Mucosa of gallbladder (tissue), 1 donor: ENCODE results near the gene CLCA2. TPM values are rescaled to one million over a fixed set of nuclear protein-coding genes. Genes with fewer than 3 reads are reported as not detected.

ENCODE experiments used
- DNase-seq: peaks from one replicate; pipeline ENCODE4 v3.0.0-alpha.2; 2020; ENCODE audit warnings: low spot score
- total RNA-seq: library from RNA; stranded (reverse); gene quantifications from one replicate; pipeline ENCODE4 v1.2.1, GENCODE V29; 2021
- donor health status: DM: no; HTN: no; CAD: no.

The CLCA2 gene
- total RNA-seq, 1 donor from 2014 or later, result not detected

GRCh38 chr1:86472152-86472551, 48.2 kb downstream of the CLCA2 start:
- DNase-seq, result no peak

GRCh38 chr1:86472767-86473166, 48.8 kb downstream of the CLCA2 start:
- no peak for DNase-seq

- no peak for DNase-seq
Measured at GRCh38 chr1:86477256-86477655, 53.3 kb downstream of the CLCA2 start.

GRCh38 chr1:86477682-86478081, 53.7 kb downstream of the CLCA2 start:
- no peak for DNase-seq

- no peak for DNase-seq
Measured at GRCh38 chr1:86478416-86479156, 54.6 kb downstream of the CLCA2 start.

GRCh38 chr1:86481966-86482365, 58.0 kb downstream of the CLCA2 start:
- no peak for DNase-seq

- no peak for DNase-seq
Measured at GRCh38 chr1:86487131-86487810, 63.3 kb downstream of the CLCA2 start.

GRCh38 chr1:86487811-86488141, 63.8 kb downstream of the CLCA2 start:
- DNase-seq, result no peak

- no peak for DNase-seq
Measured at GRCh38 chr1:86489242-86489878, 65.4 kb downstream of the CLCA2 start.

GRCh38 chr1:86491171-86491950, 67.4 kb downstream of the CLCA2 start:
- DNase-seq, result no peak

GRCh38 chr1:86498281-86498680, 74.3 kb downstream of the CLCA2 start:
- no peak for DNase-seq

- DNase-seq, result no peak
Measured at GRCh38 chr1:86499987-86500593, 76.1 kb downstream of the CLCA2 start.

- no peak for DNase-seq
Measured at GRCh38 chr1:86500714-86501113, 76.7 kb downstream of the CLCA2 start.

- DNase-seq, result peak; percentile 26
Measured at GRCh38 chr1:86502125-86502646, 78.2 kb downstream of the CLCA2 start.

GRCh38 chr1:86502721-86503405, 78.9 kb downstream of the CLCA2 start:
- peak; percentile 61 for DNase-seq

- DNase-seq, result peak; percentile 45
Measured at GRCh38 chr1:86503406-86504136, 79.6 kb downstream of the CLCA2 start.

GRCh38 chr1:86504137-86504479, 80.1 kb downstream of the CLCA2 start:
- DNase-seq, result no peak

- DNase-seq, result peak; percentile 58
Measured at GRCh38 chr1:86504895-86505563, 81.1 kb downstream of the CLCA2 start.

GRCh38 chr1:86505564-86505902, 81.6 kb downstream of the CLCA2 start:
- no peak for DNase-seq
